ENCODE results near the gene NDST4. TPM values are rescaled to one million over a fixed set of nuclear protein-coding genes. Genes with fewer than 3 reads are reported as not detected.

NDST4 gene
- total RNA-seq, 1 experiment from 2014 or later: not detected

GRCh38 chr4:114997576-114998247 lies 115.7 kb downstream of the NDST4 start:
- DNase-seq (ENCODE audit: low read depth, low spot score): no peak
- Histone ChIP-seq H3K4me3 (replicated peaks in 1 of 2; ENCODE audit: low read depth in 1 of 2, low read length in 2 of 2) (no peak overlapping the region), H3K4me1 (ENCODE audit: control insufficient read depth in 1 of 2, insufficient read depth in 2 of 2, low read length in 2 of 2) (no peaks in the 10 kb centered on the region), H4K20me1 (ENCODE audit: insufficient read depth) (no peaks in the 10 kb centered on the region), H3K27ac (ENCODE audit: low read depth, low read length) (no peak overlapping the region), H3K36me3 (ENCODE audit: control insufficient read depth in 1 of 2, insufficient read depth in 2 of 2, low read length in 2 of 2) (no peaks in the 10 kb centered on the region), H2AFZ (ENCODE audit: low read depth, low read length, poor library complexity, severe bottlenecking) (no peak overlapping the region), H3K9ac (ENCODE audit: low read length) (no peak overlapping the region), H3K9me2 (ENCODE audit: insufficient read depth) (no peaks in the 10 kb centered on the region), H3K4me2 (ENCODE audit: low read length) (no peak overlapping the region), H3K9me3 (ENCODE audit: control insufficient read depth in 1 of 2, insufficient read depth in 1 of 2, low read depth in 1 of 2, low read length in 2 of 2) (no peaks in the 10 kb centered on the region), H3K27me3 (ENCODE audit: insufficient read depth, low read length) (no peaks in the 10 kb centered on the region), H3K79me2 (ENCODE audit: insufficient read depth, low read length) (no peaks in the 10 kb centered on the region)
- intact Hi-C loops (cut with micrococcal nuclease): no loop called here
- no peak for TF ChIP-seq ZFX (IDR thresholded peaks at IDR 0.05)
- BruUV-seq (replicated peaks): no TSS peak
- CTCF ChIA-PET: no interaction called here
- POLR2A ChIA-PET: no interaction called here
- RAD21 ChIA-PET (ENCODE audit: low non-redundant PET in 1 of 2, low total read pairs in 2 of 2, uncharacterized antibody in 2 of 2, unreplicated experiment in 2 of 2): no interaction called here
- no peak for ATAC-seq

DNA sequence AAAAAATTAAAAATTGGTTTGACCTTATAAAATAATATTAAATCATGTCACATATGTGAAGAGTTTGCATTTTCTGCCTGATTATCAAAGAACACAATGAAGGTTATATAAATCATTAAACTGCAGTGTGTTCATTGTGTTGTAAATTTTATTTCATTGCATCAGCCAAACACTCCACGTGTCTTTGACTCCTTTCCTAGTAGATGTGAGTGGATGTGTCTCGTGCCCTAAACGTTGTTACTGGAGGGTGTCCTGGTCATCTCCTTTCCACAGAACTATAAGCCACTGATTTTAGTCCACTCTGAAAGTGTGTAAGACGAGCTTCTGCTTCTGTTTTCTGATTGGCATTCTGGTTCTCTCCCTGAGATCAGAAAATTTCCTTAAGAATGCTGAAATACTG lies 127.3 kb downstream of the NDST4 start:
- no peaks in the 10 kb centered on the region for H3K36me3 ChIP-seq (ENCODE audit: control insufficient read depth in 1 of 2, insufficient read depth in 2 of 2, low read length in 2 of 2)
- peak overlapping the region; percentile 39 for H2AFZ ChIP-seq (ENCODE audit: low read depth, low read length, poor library complexity, severe bottlenecking)
- ATAC-seq (no peak), DNase-seq (ENCODE audit: low read depth, low spot score) (no peak)
- ChIA-PET CTCF (no interaction called here), RAD21 (ENCODE audit: low non-redundant PET in 1 of 2, low total read pairs in 2 of 2, uncharacterized antibody in 2 of 2, unreplicated experiment in 2 of 2) (no interaction called here), POLR2A (no interaction called here)
- no peak overlapping the region for H3K9ac ChIP-seq (ENCODE audit: low read length)
- H4K20me1 ChIP-seq (ENCODE audit: insufficient read depth): no peaks in the 10 kb centered on the region
- H3K4me3 ChIP-seq (replicated peaks in 1 of 2; ENCODE audit: low read depth in 1 of 2, low read length in 2 of 2): no peak overlapping the region
- H3K9me2 ChIP-seq (ENCODE audit: insufficient read depth): no peaks in the 10 kb centered on the region
- H3K27me3 ChIP-seq (ENCODE audit: insufficient read depth, low read length): no peaks in the 10 kb centered on the region
- no peaks in the 10 kb centered on the region for H3K79me2 ChIP-seq (ENCODE audit: insufficient read depth, low read length)
- intact Hi-C loops (cut with micrococcal nuclease): no loop called here
- no peak overlapping the region for H3K27ac ChIP-seq (ENCODE audit: low read depth, low read length)
- H3K4me1 ChIP-seq (ENCODE audit: control insufficient read depth in 1 of 2, insufficient read depth in 2 of 2, low read length in 2 of 2): no peaks in the 10 kb centered on the region
- BruUV-seq (replicated peaks): no TSS peak
- no peaks in the 10 kb centered on the region for H3K9me3 ChIP-seq (ENCODE audit: control insufficient read depth in 1 of 2, insufficient read depth in 1 of 2, low read depth in 1 of 2, low read length in 2 of 2)
- no peak overlapping the region for H3K4me2 ChIP-seq (ENCODE audit: low read length)
- no peak for TF ChIP-seq EZH2phosphoT487 (IDR thresholded peaks at IDR 0.05; ENCODE audit: borderline replicate concordance)
- TF ChIP-seq POLR2AphosphoS5 (IDR thresholded peaks at IDR 0.05; ENCODE audit: low read depth, low read length): no peak
- TF ChIP-seq EZH2 (IDR thresholded peaks at IDR 0.05): no peak
- TF ChIP-seq TCF7L2 (IDR thresholded peaks at IDR 0.05; ENCODE audit: borderline replicate concordance, extremely low read depth, insufficient read depth, insufficient read length): no peak
- no peak for TF ChIP-seq SP1 (IDR thresholded peaks at IDR 0.05; ENCODE audit: low read depth)
- TF ChIP-seq ZNF274 (IDR thresholded peaks at IDR 0.05; ENCODE audit: low read depth, low read length): no peak
- TF ChIP-seq YY1 (IDR thresholded peaks at IDR 0.05; ENCODE audit: extremely low read depth, insufficient replicate concordance, low read depth, low read length): no peak
- TF ChIP-seq CBX3 (IDR thresholded peaks at IDR 0.05; ENCODE audit: low read depth): no peak
- TF ChIP-seq SRF (IDR thresholded peaks at IDR 0.05; ENCODE audit: low read depth): no peak
- TF ChIP-seq ZFX (IDR thresholded peaks at IDR 0.05): no peak
- no peak for TF ChIP-seq MAX (IDR thresholded peaks at IDR 0.05)
- TF ChIP-seq, protein P1, sequence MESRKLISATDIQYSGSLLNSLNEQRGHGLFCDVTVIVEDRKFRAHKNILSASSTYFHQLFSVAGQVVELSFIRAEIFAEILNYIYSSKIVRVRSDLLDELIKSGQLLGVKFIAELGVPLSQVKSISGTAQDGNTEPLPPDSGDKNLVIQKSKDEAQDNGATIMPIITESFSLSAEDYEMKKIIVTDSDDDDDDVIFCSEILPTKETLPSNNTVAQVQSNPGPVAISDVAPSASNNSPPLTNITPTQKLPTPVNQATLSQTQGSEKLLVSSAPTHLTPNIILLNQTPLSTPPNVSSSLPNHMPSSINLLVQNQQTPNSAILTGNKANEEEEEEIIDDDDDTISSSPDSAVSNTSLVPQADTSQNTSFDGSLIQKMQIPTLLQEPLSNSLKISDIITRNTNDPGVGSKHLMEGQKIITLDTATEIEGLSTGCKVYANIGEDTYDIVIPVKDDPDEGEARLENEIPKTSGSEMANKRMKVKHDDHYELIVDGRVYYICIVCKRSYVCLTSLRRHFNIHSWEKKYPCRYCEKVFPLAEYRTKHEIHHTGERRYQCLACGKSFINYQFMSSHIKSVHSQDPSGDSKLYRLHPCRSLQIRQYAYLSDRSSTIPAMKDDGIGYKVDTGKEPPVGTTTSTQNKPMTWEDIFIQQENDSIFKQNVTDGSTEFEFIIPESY (IDR thresholded peaks at IDR 0.05; ENCODE audit: extremely low read depth, insufficient replicate concordance, low read length): no peak
- TF ChIP-seq, protein P2, sequence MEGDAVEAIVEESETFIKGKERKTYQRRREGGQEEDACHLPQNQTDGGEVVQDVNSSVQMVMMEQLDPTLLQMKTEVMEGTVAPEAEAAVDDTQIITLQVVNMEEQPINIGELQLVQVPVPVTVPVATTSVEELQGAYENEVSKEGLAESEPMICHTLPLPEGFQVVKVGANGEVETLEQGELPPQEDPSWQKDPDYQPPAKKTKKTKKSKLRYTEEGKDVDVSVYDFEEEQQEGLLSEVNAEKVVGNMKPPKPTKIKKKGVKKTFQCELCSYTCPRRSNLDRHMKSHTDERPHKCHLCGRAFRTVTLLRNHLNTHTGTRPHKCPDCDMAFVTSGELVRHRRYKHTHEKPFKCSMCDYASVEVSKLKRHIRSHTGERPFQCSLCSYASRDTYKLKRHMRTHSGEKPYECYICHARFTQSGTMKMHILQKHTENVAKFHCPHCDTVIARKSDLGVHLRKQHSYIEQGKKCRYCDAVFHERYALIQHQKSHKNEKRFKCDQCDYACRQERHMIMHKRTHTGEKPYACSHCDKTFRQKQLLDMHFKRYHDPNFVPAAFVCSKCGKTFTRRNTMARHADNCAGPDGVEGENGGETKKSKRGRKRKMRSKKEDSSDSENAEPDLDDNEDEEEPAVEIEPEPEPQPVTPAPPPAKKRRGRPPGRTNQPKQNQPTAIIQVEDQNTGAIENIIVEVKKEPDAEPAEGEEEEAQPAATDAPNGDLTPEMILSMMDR (IDR thresholded peaks at IDR 0.05 in 2 of 3, conservative IDR thresholded peaks at IDR 0.05 in 1 of 3; ENCODE audit: borderline replicate concordance in 1 of 3, insufficient read depth in 1 of 3, low read depth in 2 of 3, low read length in 2 of 3): no peak

Measured in HCT116 (cell line).